ENCODE data around the gene HERPUD1.
"Not testable (repeated sequence)": the region's sequence is repeated elsewhere in the genome, so short reads cannot be mapped to it uniquely, and the experiment has no call there.

HERPUD1 gene

GRCh38 chr16:56983211-56983751, 51.3 kb downstream of the HERPUD1 start:
- ATAC-seq, result no peak

DNA sequence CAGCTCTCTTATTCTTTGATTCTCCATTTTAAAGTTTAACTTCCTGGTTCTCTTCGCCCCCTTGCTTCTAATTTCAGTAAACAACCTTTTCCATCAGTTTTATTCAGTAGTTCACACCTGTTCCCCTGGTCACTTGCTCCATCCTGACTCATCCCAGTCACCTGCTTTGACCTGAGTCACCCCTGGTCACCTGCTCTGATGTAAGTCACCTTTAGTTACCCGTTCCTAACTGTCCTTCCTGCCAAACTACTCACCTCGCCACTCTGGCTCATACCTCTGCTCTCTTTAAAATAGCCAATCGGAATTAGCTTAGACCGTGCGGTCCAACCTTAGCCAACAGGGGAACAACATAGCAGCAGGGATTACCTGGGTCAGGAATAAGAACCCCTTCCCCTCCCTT, 52.7 kb downstream of the HERPUD1 start:
- ATAC-seq, result no peak

GRCh38 chr16:56985288-56985961, 53.5 kb downstream of the HERPUD1 start:
- no peak for ATAC-seq

GRCh38 chr16:56985962-56986360, 54.0 kb downstream of the HERPUD1 start:
- ATAC-seq, result no peak

- no peak for ATAC-seq
Measured at GRCh38 chr16:56986361-56986760, 54.4 kb downstream of the HERPUD1 start.

DNA sequence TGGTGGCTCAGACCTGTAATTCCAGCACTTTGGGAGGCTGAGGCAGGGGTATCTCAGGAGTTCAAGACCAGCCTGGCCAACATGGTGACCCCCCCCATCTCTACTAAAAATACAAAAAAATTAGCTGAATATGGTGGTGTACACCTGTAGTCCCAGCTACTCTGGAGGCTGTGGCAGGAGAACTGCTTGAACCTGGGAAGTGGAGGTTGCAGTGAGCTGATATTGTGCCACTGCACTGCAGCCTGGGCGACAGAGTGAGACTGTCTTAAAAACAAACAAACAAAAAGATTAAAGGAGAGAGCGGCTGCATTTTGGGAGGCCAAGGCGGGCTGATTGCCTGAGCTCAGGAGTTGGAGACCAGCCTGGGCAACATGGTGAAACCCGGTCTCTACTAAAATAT, 55.0 kb downstream of the HERPUD1 start:
- ATAC-seq, result not testable (repeated sequence)

DNA sequence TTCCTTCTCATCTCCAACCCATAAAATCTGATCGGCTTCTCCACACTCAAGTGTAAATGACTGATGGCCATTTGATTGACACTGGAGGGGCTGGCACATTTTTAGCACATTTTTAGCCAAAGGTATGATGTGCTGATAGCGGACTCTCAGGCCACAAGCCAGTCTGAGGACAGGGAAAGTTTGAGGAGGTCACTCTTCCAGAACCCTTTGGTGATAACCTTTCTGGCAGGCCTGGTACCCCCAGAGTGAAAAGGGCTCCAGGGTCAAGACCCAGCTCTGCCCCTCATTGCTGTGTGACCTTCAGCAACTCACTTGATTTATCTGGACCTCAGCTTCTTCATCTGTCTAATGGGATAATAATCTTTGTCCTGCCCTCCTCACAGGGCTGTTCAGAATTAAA, 55.8 kb downstream of the HERPUD1 start:
- no peak for ATAC-seq

DNA sequence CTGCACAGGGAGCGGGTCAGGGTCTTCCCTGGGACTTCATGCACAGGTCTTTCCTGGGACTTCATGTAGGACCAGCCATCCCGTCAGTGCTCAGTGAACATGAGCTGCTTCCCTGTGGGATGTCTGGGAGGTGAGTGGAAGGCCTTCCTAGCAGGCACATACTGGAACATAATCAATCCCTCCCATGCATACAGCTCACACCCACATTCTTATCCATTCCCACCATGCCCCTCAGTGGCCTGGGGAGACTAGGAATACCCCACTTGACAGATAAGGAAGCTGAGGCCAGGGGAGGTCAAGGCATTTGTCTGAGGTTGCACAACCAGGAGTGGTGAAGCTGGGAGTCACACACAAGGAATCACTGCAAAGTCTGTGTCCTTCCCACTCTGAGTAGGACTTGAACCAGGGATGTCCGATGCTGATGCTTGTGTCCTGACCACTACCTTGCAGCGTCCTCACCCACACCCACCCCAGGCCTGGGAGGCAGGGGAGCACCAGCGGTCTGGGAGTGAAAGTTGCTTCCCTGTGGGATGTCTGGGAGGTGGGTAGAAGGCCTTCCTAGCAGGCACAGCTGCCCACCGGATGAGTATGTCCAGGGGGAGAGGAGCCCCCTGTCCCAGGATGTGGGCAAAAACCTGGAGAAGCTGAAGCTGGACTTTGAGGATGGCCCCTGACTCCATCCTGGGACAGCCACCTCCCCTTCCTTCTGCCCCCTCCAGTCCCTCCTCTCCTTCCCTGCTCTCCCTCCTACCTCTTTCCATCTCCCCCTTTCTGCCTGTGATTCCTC, 56.4 kb downstream of the HERPUD1 start:
- no peak for ATAC-seq

DNA sequence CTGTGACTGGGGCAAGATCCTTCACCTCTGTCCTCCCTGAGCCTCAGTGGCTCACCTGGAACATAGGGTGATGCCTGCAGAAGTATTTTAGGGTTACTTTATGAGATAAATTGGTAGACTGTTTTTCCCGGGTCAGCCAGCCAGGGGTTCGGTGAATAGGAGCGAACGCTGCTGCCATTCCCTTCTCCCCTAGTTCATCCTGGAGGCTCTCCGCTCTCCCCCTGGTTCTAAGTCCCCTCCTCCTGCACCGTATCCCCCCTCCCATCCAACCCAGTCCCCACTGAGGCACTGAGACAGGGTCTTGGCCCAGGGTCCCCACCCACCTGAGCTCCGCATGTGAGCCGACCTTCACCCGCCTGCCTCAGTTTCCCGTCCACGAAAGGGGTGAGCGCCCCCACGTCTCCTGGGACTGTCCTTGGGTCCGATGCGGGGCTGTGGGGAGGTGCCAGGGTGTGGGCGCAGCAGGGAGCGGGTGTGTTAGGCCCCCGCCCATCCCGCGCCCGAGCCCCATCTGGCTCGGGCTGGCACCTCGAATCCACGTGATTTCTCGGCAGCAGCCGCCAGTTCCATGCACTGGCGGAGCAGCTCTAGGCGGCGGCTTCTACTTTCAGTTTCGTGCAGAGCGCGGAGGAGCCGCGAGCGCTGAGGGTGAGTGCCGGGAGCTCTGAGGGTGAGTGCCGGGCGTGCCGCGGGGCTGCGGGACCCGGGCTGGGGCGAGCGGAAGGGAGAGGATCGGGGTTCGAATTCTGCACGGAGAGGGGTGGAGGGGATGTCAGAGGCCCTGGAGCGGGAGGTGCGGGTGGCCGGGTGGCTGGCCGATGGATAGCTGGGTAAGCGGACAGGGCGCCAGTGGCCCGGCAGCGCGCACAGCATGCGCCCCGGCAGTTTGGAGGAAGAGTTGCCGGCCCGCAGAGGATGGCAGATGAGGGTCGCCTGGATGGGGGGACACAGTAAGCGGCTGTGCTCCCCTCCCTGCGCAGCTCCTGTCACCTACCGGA, 57.3 kb downstream of the HERPUD1 start, which contains the start of gene NLRC5:
Gene NLRC5, plus strand, starts transcription at position 610 of the 998 bp plus-strand sequence. CDS start 31,156 bp downstream, outside the sequence.
- peak; percentile 84 to 88 for ATAC-seq

DNA sequence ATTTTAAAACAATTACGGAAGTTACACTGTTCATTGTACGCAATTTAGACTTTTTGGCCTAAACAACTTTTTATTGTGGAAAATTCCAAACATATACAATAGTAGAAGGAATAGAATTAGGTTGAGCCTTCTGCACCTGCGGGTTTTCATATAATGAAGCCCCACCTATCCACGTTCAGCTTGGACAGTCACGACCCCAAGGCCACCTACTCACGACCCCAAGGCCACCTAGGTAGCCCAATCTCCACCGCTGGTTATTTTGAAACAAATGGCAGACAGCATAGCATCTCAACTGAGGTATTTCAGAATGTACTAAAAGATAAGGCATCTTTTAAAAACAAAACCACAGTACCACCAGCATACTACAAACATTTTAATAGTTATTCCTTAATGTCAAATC, 58.0 kb downstream of the HERPUD1 start:
- no peak for ATAC-seq

DNA sequence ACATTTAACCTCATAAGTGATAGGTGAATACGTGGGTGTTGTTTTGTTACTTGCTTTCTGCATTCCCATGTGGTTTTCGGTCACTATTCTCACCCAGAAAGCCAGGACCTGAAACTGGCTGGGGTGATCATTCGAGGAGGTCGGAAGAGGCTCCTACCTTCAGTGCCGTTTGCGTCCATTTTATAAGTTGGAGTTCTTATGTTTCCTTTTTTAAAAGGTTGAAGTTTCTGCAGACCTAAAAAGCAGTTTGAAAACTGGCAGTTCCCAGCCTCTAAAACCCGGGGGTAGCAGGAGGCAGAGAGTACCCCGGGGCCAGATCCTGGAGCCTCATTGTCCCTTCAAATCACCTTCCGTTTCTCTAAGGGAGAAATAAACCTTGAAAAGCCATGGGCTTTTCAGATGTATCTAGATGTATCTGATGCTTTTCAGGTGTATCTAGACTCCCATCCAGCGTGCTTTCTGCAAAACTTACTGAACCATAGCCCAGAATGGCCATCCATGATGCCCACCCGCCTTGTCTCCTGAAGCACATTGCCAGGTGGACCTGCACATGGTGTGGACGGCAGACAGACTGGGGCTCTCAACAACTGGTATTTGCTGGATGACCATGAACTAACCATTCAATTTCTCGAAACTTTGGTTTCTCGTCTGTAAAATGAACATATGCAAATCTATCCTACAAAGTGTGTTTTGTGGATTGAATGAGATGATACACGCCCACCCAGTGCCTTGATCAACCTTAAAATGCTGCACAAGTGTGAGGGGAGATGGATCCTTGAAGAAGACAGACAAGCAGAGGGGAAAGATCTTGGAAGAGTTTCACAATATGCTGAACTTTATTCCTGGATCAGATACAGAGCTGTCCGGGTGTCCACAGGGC, 58.7 kb downstream of the HERPUD1 start:
- no peak for ATAC-seq

GRCh38 chr16:56992431-56992830, 60.5 kb downstream of the HERPUD1 start:
- ATAC-seq, result not testable (repeated sequence)

- no peak for ATAC-seq
Measured at GRCh38 chr16:56993204-56993603, 61.3 kb downstream of the HERPUD1 start.

DNA sequence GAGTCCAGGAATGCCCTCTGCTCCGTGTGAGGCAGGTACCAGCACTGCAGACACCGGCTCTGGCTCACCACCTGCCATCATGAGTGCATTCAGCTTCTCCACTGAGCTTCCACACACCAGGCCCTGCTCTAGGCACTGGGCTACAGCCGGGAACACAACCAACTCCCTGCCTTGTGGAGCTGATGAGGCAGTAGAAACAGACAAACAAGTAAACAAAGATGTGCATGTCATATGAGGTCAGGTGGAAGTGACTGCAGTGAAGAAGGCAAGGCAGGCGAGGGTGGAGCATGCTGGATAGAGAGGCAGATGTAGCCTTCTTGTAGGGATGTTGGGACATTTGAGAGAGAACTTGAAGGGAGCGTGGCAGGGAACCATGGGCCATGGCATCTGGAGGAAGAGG, 62.4 kb downstream of the HERPUD1 start:
- ATAC-seq, result no peak
